Liver (tissue), 9 donors: ENCODE results near the gene PKN2. TPM values are rescaled to one million over a fixed set of nuclear protein-coding genes. Genes with fewer than 3 reads are reported as not detected.

ENCODE experiments used
- DNase-seq: peaks from one replicate; pipeline ENCODE4 v3.0.0-alpha.2; 2017; ENCODE audit warnings: low spot score
- H3K27ac ChIP-seq, 2 donors: one replicate each; pipeline ENCODE4 v1.7.0; 2013; ENCODE audit warnings: inconsistent platforms in 2 of 2, low read length in 2 of 2, control low read depth in 1 of 2, low read depth in 1 of 2, mild to moderate bottlenecking in 1 of 2
- H3K27me3 ChIP-seq, 4 donors: one replicate each; pipeline versions ENCODE4 v1.6.1 to v1.7.0; 2013; ENCODE audit warnings: low read length in 3 of 4, inconsistent platforms in 1 of 4, mild to moderate bottlenecking in 1 of 4, moderate library complexity in 1 of 4; ENCODE audit not compliant: control insufficient read depth in 4 of 4, insufficient read depth in 4 of 4
- H3K36me3 ChIP-seq, 4 donors: one replicate each; pipeline versions ENCODE4 v1.6.1 to v1.7.0; 2013; ENCODE audit warnings: low read length in 3 of 4, mild to moderate bottlenecking in 3 of 4, low read depth in 1 of 4, moderate library complexity in 1 of 4; ENCODE audit not compliant: control insufficient read depth in 4 of 4, insufficient read depth in 3 of 4
- H3K4me1 ChIP-seq, 4 donors: one replicate each; pipeline versions ENCODE4 v1.6.1 to v1.7.0; 2013; ENCODE audit warnings: low read length in 3 of 4, mild to moderate bottlenecking in 3 of 4, moderate library complexity in 1 of 4; ENCODE audit not compliant: control insufficient read depth in 4 of 4, insufficient read depth in 4 of 4
- H3K4me3 ChIP-seq, 3 donors: one replicate each; pipeline versions ENCODE4 v1.6.1 to v1.7.0; 2013; ENCODE audit warnings: low read length in 3 of 3, control low read depth in 1 of 3, low read depth in 1 of 3, mild to moderate bottlenecking in 1 of 3
- H3K9ac ChIP-seq, 2 donors: one replicate each; pipeline ENCODE4 v1.7.0; 2013; ENCODE audit warnings: low read length in 2 of 2, mild to moderate bottlenecking in 2 of 2, moderate library complexity in 2 of 2, control low read depth in 1 of 2, low read depth in 1 of 2
- H3K9me3 ChIP-seq, 4 donors: one replicate each; pipeline versions ENCODE4 v1.6.1 to v1.7.0; 2013; ENCODE audit warnings: low read length in 3 of 4; ENCODE audit not compliant: control insufficient read depth in 4 of 4
- EGR1 ChIP-seq, 2 donors: IDR thresholded peaks; 2 replicates each; pipeline ENCODE4 v1.6.1; 2016 to 2018; ENCODE audit warnings: antibody characterized with exemption in 2 of 2, low read depth in 2 of 2
- FOXA1 ChIP-seq: IDR thresholded peaks from 2 replicates; pipeline ENCODE4 v1.6.1; 2016; ENCODE audit warnings: antibody characterized with exemption
- FOXA2 ChIP-seq: IDR thresholded peaks from 2 replicates; pipeline ENCODE4 v1.6.1; 2016; ENCODE audit warnings: antibody characterized with exemption
- GABPA ChIP-seq, 2 donors: IDR thresholded peaks in 1 of 2; conservative IDR thresholded peaks in 1 of 2; 2 replicates each; pipeline ENCODE4 v1.6.1; 2016; ENCODE audit warnings: antibody characterized with exemption in 2 of 2, mild to moderate bottlenecking in 1 of 2, moderate library complexity in 1 of 2
- HNF4G ChIP-seq: IDR thresholded peaks from 2 replicates; pipeline ENCODE4 v1.6.1; 2016; ENCODE audit warnings: antibody characterized with exemption
- JUND ChIP-seq, 2 donors: IDR thresholded peaks; 2 replicates each; pipeline ENCODE4 v1.6.1; 2016; ENCODE audit warnings: antibody characterized with exemption in 2 of 2
- MAX ChIP-seq: IDR thresholded peaks from 2 replicates; pipeline ENCODE4 v1.6.1; 2016; ENCODE audit warnings: antibody characterized with exemption
- NR2F2 ChIP-seq: IDR thresholded peaks from 2 replicates; pipeline ENCODE4 v1.6.1; 2016; ENCODE audit warnings: antibody characterized with exemption
- RAD21 ChIP-seq, 2 donors: IDR thresholded peaks; 2 replicates each; pipeline ENCODE4 v1.6.1; 2016; ENCODE audit warnings: antibody characterized with exemption in 2 of 2, mild to moderate bottlenecking in 2 of 2
- REST ChIP-seq: IDR thresholded peaks from 2 replicates; pipeline ENCODE4 v1.6.1; 2016; ENCODE audit warnings: antibody characterized with exemption, mild to moderate bottlenecking
- RXRA ChIP-seq, 2 donors: IDR thresholded peaks; 2 replicates each; pipeline ENCODE4 v1.6.1; 2017 to 2018; ENCODE audit warnings: antibody characterized with exemption in 2 of 2, mild to moderate bottlenecking in 1 of 2
- SP1 ChIP-seq: IDR thresholded peaks from 2 replicates; pipeline ENCODE4 v1.6.1; 2018; ENCODE audit warnings: antibody characterized with exemption, mild to moderate bottlenecking
- TAF1 ChIP-seq: conservative IDR thresholded peaks from 2 replicates; pipeline ENCODE4 v1.6.1; 2016; ENCODE audit warnings: antibody characterized with exemption, mild to moderate bottlenecking
- YY1 ChIP-seq: IDR thresholded peaks from 2 replicates; pipeline ENCODE4 v1.6.1; 2016; ENCODE audit warnings: antibody characterized with exemption, mild to moderate bottlenecking
- ZBTB33 ChIP-seq: IDR thresholded peaks from 2 replicates; pipeline ENCODE4 v1.6.1; 2016; ENCODE audit warnings: antibody characterized with exemption
- WGBS: extraction: QIAGEN DNeasy Blood & Tissue Kit; methylation state at CpG from one replicate; pipeline ENCODE4 v1.1.7; 2013; 5-methylcytosine and 5-hydroxymethylcytosine counted together
- polyA plus RNA-seq, 2 donors: library from polyadenylated mRNA; stranded (reverse) in 1 of 2; unstranded in 1 of 2; fragments of 200-250 nt in 1 of 2; fragments of >200 nt in 1 of 2; fragmentation: Nextera tagmentation in 1 of 2; extraction: Ambion mirVana in 1 of 2; gene quantifications; one replicate each; pipeline versions ENCODE4 v1.2.1 to v1.2.3, GENCODE V29; 2013 to 2015
- total RNA-seq, 2 donors: library from RNA; depleted of rRNA; stranded (reverse); fragments of >200 nt; gene quantifications; one replicate each; pipeline ENCODE4 v1.2.3, GENCODE V29; 2014
- TF ChIP-seq, protein P1 (sequence below): fragments of 150-350 bp; IDR thresholded peaks from 2 replicates; pipeline ENCODE4 v1.5.1; 2017; ENCODE audit warnings: improper control_type of control experiment, low read depth, low read length; ENCODE audit not compliant: missing input control
- TF ChIP-seq, protein P2 (sequence below): IDR thresholded peaks from 2 replicates; pipeline ENCODE4 v1.6.1; 2016; ENCODE audit warnings: antibody characterized with exemption
- donor health status: healthy.
- donor health status: healthy.
- donor health status: healthy.
- donor health status: healthy.
- donor health status: healthy.

The PKN2 gene
- total and polyA plus RNA-seq, 4 donors, result 4.4 to 20.7 (median 13.3) TPM

- no peak for TF ChIP-seq REST
- no peak for TF ChIP-seq FOXA2
- no peak for TF ChIP-seq SP1
These were observed 13.4 kb downstream of the PKN2 start (continued) for GRCh38 chr1:88697503-88697902.

- Histone ChIP-seq H3K9ac (no peak overlapping the region), H3K27me3 (no peaks in the 10 kb centered on the region), H3K4me1 (peaks cover 0 to 8% (median 3%) of the 10 kb centered on the region in 4 donors), H3K4me3 (no peak overlapping the region), H3K9me3 (no peaks in the 10 kb centered on the region), H3K27ac (no peak overlapping the region), H3K36me3 (peaks cover 0 to 3% (median 1%) of the 10 kb centered on the region in 4 donors)
- TF ChIP-seq GABPA (IDR thresholded peaks at IDR 0.05 in 1 of 2, conservative IDR thresholded peaks at IDR 0.05 in 1 of 2) (no peak), SP1 (no peak), JUND (IDR thresholded peaks at IDR 0.05) (no peak), TAF1 (no peak), FOXA1 (no peak), MAX (no peak), EGR1 (IDR thresholded peaks at IDR 0.05; ENCODE audit: low read depth in 2 of 2) (no peak), HNF4G (no peak), ZBTB33 (no peak), REST (no peak), YY1 (no peak), NR2F2 (no peak), RXRA (IDR thresholded peaks at IDR 0.05) (no peak), RAD21 (IDR thresholded peaks at IDR 0.05) (no peak)
- TF ChIP-seq, protein P1, sequence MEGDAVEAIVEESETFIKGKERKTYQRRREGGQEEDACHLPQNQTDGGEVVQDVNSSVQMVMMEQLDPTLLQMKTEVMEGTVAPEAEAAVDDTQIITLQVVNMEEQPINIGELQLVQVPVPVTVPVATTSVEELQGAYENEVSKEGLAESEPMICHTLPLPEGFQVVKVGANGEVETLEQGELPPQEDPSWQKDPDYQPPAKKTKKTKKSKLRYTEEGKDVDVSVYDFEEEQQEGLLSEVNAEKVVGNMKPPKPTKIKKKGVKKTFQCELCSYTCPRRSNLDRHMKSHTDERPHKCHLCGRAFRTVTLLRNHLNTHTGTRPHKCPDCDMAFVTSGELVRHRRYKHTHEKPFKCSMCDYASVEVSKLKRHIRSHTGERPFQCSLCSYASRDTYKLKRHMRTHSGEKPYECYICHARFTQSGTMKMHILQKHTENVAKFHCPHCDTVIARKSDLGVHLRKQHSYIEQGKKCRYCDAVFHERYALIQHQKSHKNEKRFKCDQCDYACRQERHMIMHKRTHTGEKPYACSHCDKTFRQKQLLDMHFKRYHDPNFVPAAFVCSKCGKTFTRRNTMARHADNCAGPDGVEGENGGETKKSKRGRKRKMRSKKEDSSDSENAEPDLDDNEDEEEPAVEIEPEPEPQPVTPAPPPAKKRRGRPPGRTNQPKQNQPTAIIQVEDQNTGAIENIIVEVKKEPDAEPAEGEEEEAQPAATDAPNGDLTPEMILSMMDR, result no peak
- TF ChIP-seq, protein P2, sequence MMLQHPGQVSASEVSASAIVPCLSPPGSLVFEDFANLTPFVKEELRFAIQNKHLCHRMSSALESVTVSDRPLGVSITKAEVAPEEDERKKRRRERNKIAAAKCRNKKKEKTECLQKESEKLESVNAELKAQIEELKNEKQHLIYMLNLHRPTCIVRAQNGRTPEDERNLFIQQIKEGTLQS, result no peak
- no peak for DNase-seq
- WGBS, result 74% methylated on average over 2 of the region's 2 CpGs
These were observed 14.1 kb downstream of the PKN2 start for GRCh38 chr1:88698140-88698539.
